SU-DHL-6 (cell line): ENCODE results near the gene KLHL29.

Source experiments
- H2AFZ ChIP-seq: fragments of 200-600 bp; sonication (generic); 2 replicates; pipeline ENCODE4 v1.6.1; 2014; ENCODE audit warnings: low read depth, mild to moderate bottlenecking, moderate library complexity, mixed read lengths, antibody characterized with exemption, low read length; ENCODE audit not compliant: severe bottlenecking
- H3F3A ChIP-seq: fragments of 200-600 bp; shearing (Covaris generic); 2 replicates; pipeline ENCODE4 v1.6.0; 2016; ENCODE audit warnings: antibody characterized with exemption, mild to moderate bottlenecking; ENCODE audit not compliant: insufficient read depth
- H3K27ac ChIP-seq: fragments of 200-600 bp; sonication (generic); 2 replicates; pipeline ENCODE4 v1.5.1; 2016; ENCODE audit warnings: low read depth, mild to moderate bottlenecking, low read length, moderate library complexity, mixed read lengths
- H3K27me3 ChIP-seq: fragments of 200-600 bp; sonication (generic), shearing (Covaris generic); 2 replicates; pipeline ENCODE4 v1.6.0; 2014; ENCODE audit warnings: mild to moderate bottlenecking, low read length
- H3K36me3 ChIP-seq: fragments of 200-600 bp; sonication (generic); 2 replicates; pipeline ENCODE4 v1.6.1; 2014; ENCODE audit warnings: mild to moderate bottlenecking, low read length, mixed read lengths
- H3K4me2 ChIP-seq: fragments of 300-600, 200-600 bp; shearing (Covaris generic), sonication (generic); 2 replicates; pipeline ENCODE4 v1.6.0; 2014; ENCODE audit warnings: low read length, low read depth, mild to moderate bottlenecking; ENCODE audit not compliant: poor library complexity, severe bottlenecking
- H3K4me3 ChIP-seq: fragments of 200-600 bp; sonication (generic); 2 replicates; pipeline ENCODE4 v1.5.1; 2014; ENCODE audit warnings: antibody characterized with exemption, low read length, mild to moderate bottlenecking, mixed read lengths; ENCODE audit not compliant: insufficient read depth, poor library complexity, severe bottlenecking
- H3K79me2 ChIP-seq: fragments of 200-600 bp; sonication (generic); 2 replicates; pipeline ENCODE4 v1.6.1; 2014; ENCODE audit warnings: mild to moderate bottlenecking, low read length, moderate library complexity; ENCODE audit not compliant: insufficient read depth
- H3K9ac ChIP-seq: fragments of 200-600 bp; sonication (generic); 2 replicates; pipeline ENCODE4 v1.7.0; 2014; ENCODE audit warnings: mild to moderate bottlenecking, low read length
- H3K9me2 ChIP-seq: fragments of 200-600 bp; sonication (generic); replicated peaks from 2 replicates; pipeline ENCODE4 v1.6.1; 2014; ENCODE audit warnings: low read length; ENCODE audit not compliant: insufficient read depth
- H3K9me3 ChIP-seq: fragments of 200-600 bp; sonication (generic); 2 replicates; pipeline ENCODE4 v1.6.1; 2014; ENCODE audit warnings: low read length, mixed read lengths; ENCODE audit not compliant: insufficient read depth
- H4K20me1 ChIP-seq: fragments of 200-600 bp; sonication (generic); 2 replicates; pipeline ENCODE4 v1.6.1; 2014; ENCODE audit warnings: low read depth, mild to moderate bottlenecking, antibody characterized with exemption, low read length, moderate library complexity, mixed read lengths
- CTCF ChIP-seq: fragments of 200-600 bp; sonication (generic); IDR thresholded peaks from one replicate; pipeline ENCODE4 v1.5.1; 2017; ENCODE audit warnings: antibody characterized with exemption, mild to moderate bottlenecking, low read length, moderate library complexity; ENCODE audit not compliant: insufficient read depth, poor library complexity, severe bottlenecking
- EZH2phosphoT487 ChIP-seq: fragments of 200-600 bp; sonication (generic), shearing (Covaris generic); conservative IDR thresholded peaks from 2 replicates; pipeline ENCODE4 v1.6.1; 2018; ENCODE audit warnings: mild to moderate bottlenecking, antibody characterized with exemption, low read length, moderate library complexity, mixed read lengths

KLHL29 gene

GRCh38 chr2:23686405-23687029 is 301.5 kb downstream of the KLHL29 start:
- no peak overlapping the region for H3K27ac ChIP-seq
- no peaks in the 10 kb centered on the region for H3K9me3 ChIP-seq
- H3K4me2 ChIP-seq, result no peak overlapping the region
- H3K27me3 ChIP-seq, result no peaks in the 10 kb centered on the region
- H2AFZ ChIP-seq, result no peak overlapping the region
- H3K79me2 ChIP-seq, result no peaks in the 10 kb centered on the region
- no peak overlapping the region for H3K9ac ChIP-seq
- H3F3A ChIP-seq, result no peaks in the 10 kb centered on the region
- H3K9me2 ChIP-seq, result no peaks in the 10 kb centered on the region
- no peaks in the 10 kb centered on the region for H3K36me3 ChIP-seq
- TF ChIP-seq CTCF (no peak), EZH2phosphoT487 (no peak)
- no peak overlapping the region for H3K4me3 ChIP-seq
- no peaks in the 10 kb centered on the region for H4K20me1 ChIP-seq

- Histone ChIP-seq H3K9me2 (no peaks in the 10 kb centered on the region), H3K4me2 (no peak overlapping the region), H3K27ac (no peak overlapping the region), H2AFZ (no peak overlapping the region), H3K27me3 (no peaks in the 10 kb centered on the region), H3K36me3 (no peaks in the 10 kb centered on the region), H3K9ac (no peak overlapping the region), H3K9me3 (no peaks in the 10 kb centered on the region), H4K20me1 (no peaks in the 10 kb centered on the region), H3F3A (no peaks in the 10 kb centered on the region), H3K79me2 (no peaks in the 10 kb centered on the region), H3K4me3 (no peak overlapping the region)
- TF ChIP-seq CTCF (no peak), EZH2phosphoT487 (no peak)
Observed at GRCh38 chr2:23687214-23687613, 302.2 kb downstream of the KLHL29 start.

GRCh38 chr2:23687713-23688112 is 302.7 kb downstream of the KLHL29 start:
- H3K36me3 ChIP-seq, result no peaks in the 10 kb centered on the region
- no peak overlapping the region for H3K27ac ChIP-seq
- no peak overlapping the region for H2AFZ ChIP-seq
- H3K9me3 ChIP-seq, result no peaks in the 10 kb centered on the region
- H3K9me2 ChIP-seq, result no peaks in the 10 kb centered on the region
- no peaks in the 10 kb centered on the region for H3F3A ChIP-seq
- no peak for TF ChIP-seq EZH2phosphoT487
- no peak overlapping the region for H3K4me3 ChIP-seq
- no peak overlapping the region for H3K9ac ChIP-seq
- H3K4me2 ChIP-seq, result no peak overlapping the region
- H3K27me3 ChIP-seq, result no peaks in the 10 kb centered on the region
- H3K79me2 ChIP-seq, result no peaks in the 10 kb centered on the region
- H4K20me1 ChIP-seq, result no peaks in the 10 kb centered on the region

GRCh38 chr2:23688486-23689130 is 303.6 kb downstream of the KLHL29 start:
- H3K9me2 ChIP-seq, result no peaks in the 10 kb centered on the region
- no peaks in the 10 kb centered on the region for H3K27me3 ChIP-seq
- H3K4me2 ChIP-seq, result no peak overlapping the region
- no peaks in the 10 kb centered on the region for H3K79me2 ChIP-seq
- no peaks in the 10 kb centered on the region for H3K36me3 ChIP-seq
- H3K4me3 ChIP-seq, result no peak overlapping the region
- H4K20me1 ChIP-seq, result no peaks in the 10 kb centered on the region
- TF ChIP-seq CTCF (no peak), EZH2phosphoT487 (no peak)
- H3K27ac ChIP-seq, result no peak overlapping the region
- H3K9me3 ChIP-seq, result no peaks in the 10 kb centered on the region
- no peak overlapping the region for H2AFZ ChIP-seq
- H3F3A ChIP-seq, result no peaks in the 10 kb centered on the region
- H3K9ac ChIP-seq, result no peak overlapping the region
